IMR-90 (cell line): ENCODE results near the gene TXNDC11. TPM values are rescaled to one million over a fixed set of nuclear protein-coding genes. Genes with fewer than 3 reads are reported as not detected.

Experiments used
- ATAC-seq: fragments of 200-7000 bp; cut with Tn5 transposase; 2 replicates; pipeline ENCODE4 v1.9.1; 2020; ENCODE audit warnings: low read depth, mild to moderate bottlenecking, moderate library complexity
- BruUV-seq: library from RNA; stranded (reverse); fragments of 400-500 nt; replicated peaks from 2 replicates; lab custom pipeline; 2021; lab: Mats Ljungman, UMichigan
- CTCF ChIA-PET: fragments of 300-600 bp; formaldehyde crosslinking; extraction: SDS; loops from one replicate; lab custom pipeline; 2021; ENCODE audit warnings: antibody characterized with exemption; lab: Yijun Ruan, JAX
- POLR2A ChIA-PET: fragments of 300-600 bp; sonication (Branson Sonifier 250); formaldehyde crosslinking; loops from one replicate; lab custom pipeline; 2022; ENCODE audit warnings: antibody characterized with exemption; ENCODE audit not compliant: unreplicated experiment; lab: Charles Lee
- DNase-seq: peaks from one replicate; pipeline ENCODE4 v3.0.0; 2013
- H2AFZ ChIP-seq: replicated peaks from 2 replicates; pipeline ENCODE3; 2013; ENCODE audit warnings: low read length, mild to moderate bottlenecking; ENCODE audit not compliant: poor library complexity
- H2AK5ac ChIP-seq: 2 replicates; pipeline ENCODE4 v1.6.1; 2013; ENCODE audit warnings: low read depth, low read length, inconsistent platforms
- H2AK9ac ChIP-seq: replicated peaks from 2 replicates; pipeline ENCODE3; 2013; ENCODE audit warnings: mild to moderate bottlenecking, low read depth, low read length, moderate library complexity; ENCODE audit not compliant: poor library complexity
- H2BK120ac ChIP-seq: 2 replicates; pipeline ENCODE4 v1.6.1; 2013; ENCODE audit warnings: low read depth, low read length, inconsistent platforms
- H2BK15ac ChIP-seq: 3 replicates; pipeline ENCODE4 v1.6.1; 2013; ENCODE audit warnings: low read depth, low read length, inconsistent platforms
- H2BK20ac ChIP-seq: 2 replicates; pipeline ENCODE4 v1.6.1; 2013; ENCODE audit warnings: low read depth, mild to moderate bottlenecking, inconsistent platforms, low read length, moderate library complexity
- H2BK5ac ChIP-seq: 2 replicates; pipeline ENCODE4 v1.6.1; 2013; ENCODE audit warnings: mild to moderate bottlenecking, low read depth, low read length, inconsistent platforms; ENCODE audit not compliant: poor library complexity, severe bottlenecking
- H3K14ac ChIP-seq: replicated peaks from 2 replicates; pipeline ENCODE4 v1.6.1; 2013; ENCODE audit warnings: low read depth, low read length, inconsistent platforms
- H3K18ac ChIP-seq: 2 replicates; pipeline ENCODE4 v1.6.1; 2013; ENCODE audit warnings: low read depth, low read length, control low read depth
- H3K23ac ChIP-seq: 2 replicates; pipeline ENCODE4 v1.6.1; 2013; ENCODE audit warnings: low read depth, low read length, inconsistent platforms
- H3K27ac ChIP-seq: 2 replicates; pipeline ENCODE4 v1.5.1; 2013; ENCODE audit warnings: mild to moderate bottlenecking, control low read depth, low read length; ENCODE audit not compliant: insufficient read depth
- H3K27me3 ChIP-seq: 2 replicates; pipeline ENCODE4 v1.6.1; 2013; ENCODE audit warnings: low read length; ENCODE audit not compliant: control insufficient read depth, insufficient read depth
- H3K36me3 ChIP-seq: 2 replicates; pipeline ENCODE4 v1.6.1; 2013; ENCODE audit warnings: low read length, mixed read lengths; ENCODE audit not compliant: control insufficient read depth, insufficient read depth
- H3K4ac ChIP-seq: 2 replicates; pipeline ENCODE4 v1.6.1; 2013; ENCODE audit warnings: low read depth, low read length, inconsistent platforms
- H3K4me1 ChIP-seq: 2 replicates; pipeline ENCODE4 v1.6.1; 2013; ENCODE audit warnings: low read length, mixed read lengths; ENCODE audit not compliant: control insufficient read depth, insufficient read depth
- H3K4me2 ChIP-seq: 2 replicates; pipeline ENCODE4 v1.6.1; 2013; ENCODE audit warnings: low read depth, mild to moderate bottlenecking, control low read depth, low read length, moderate library complexity
- H3K4me3 ChIP-seq: 2 replicates; pipeline ENCODE4 v1.5.1; 2013; ENCODE audit warnings: low read depth, mild to moderate bottlenecking, control low read depth, low read length, moderate library complexity; ENCODE audit not compliant: insufficient read depth
- H3K56ac ChIP-seq: 2 replicates; pipeline ENCODE4 v1.6.1; 2013; ENCODE audit warnings: low read length, inconsistent platforms; ENCODE audit not compliant: insufficient read depth; ENCODE audit errors: extremely low read depth
- H3K79me1 ChIP-seq, 2 experiments: 2 replicates each; pipeline ENCODE4 v1.6.1; 2013; ENCODE audit warnings: low read length in 2 of 2, inconsistent platforms in 1 of 2, low read depth in 1 of 2
- H3K9ac ChIP-seq: 2 replicates; pipeline ENCODE4 v1.6.1; 2013; ENCODE audit warnings: low read depth, low read length, control low read depth
- H3K9me1 ChIP-seq: 2 replicates; pipeline ENCODE4 v1.6.1; 2013; ENCODE audit warnings: low read length, inconsistent platforms; ENCODE audit not compliant: insufficient read depth
- H3K9me3 ChIP-seq: 2 replicates; pipeline ENCODE4 v1.6.1; 2013; ENCODE audit warnings: low read length; ENCODE audit not compliant: control insufficient read depth, insufficient read depth
- H4K20me1 ChIP-seq: 2 replicates; pipeline ENCODE4 v1.6.1; 2013; ENCODE audit warnings: low read length, inconsistent platforms; ENCODE audit not compliant: insufficient read depth
- H4K5ac ChIP-seq: 2 replicates; pipeline ENCODE4 v1.6.1; 2013; ENCODE audit warnings: mild to moderate bottlenecking, low read depth, low read length, control low read depth
- H4K8ac ChIP-seq, 2 experiments: 2 replicates each; pipeline ENCODE4 v1.6.1; 2013; ENCODE audit warnings: low read depth in 2 of 2, low read length in 2 of 2, control low read depth in 1 of 2, inconsistent platforms in 1 of 2
- H4K91ac ChIP-seq: 2 replicates; pipeline ENCODE4 v1.6.1; 2013; ENCODE audit warnings: low read depth, low read length, inconsistent platforms; ENCODE audit not compliant: insufficient read depth
- BHLHE40 ChIP-seq: fragments of 150-350 bp; IDR thresholded peaks from 2 replicates; pipeline ENCODE4 v1.6.1; 2016; ENCODE audit warnings: mild to moderate bottlenecking, low read depth, low read length
- CEBPB ChIP-seq: IDR thresholded peaks from 2 replicates; pipeline ENCODE4 v1.6.1; 2012; ENCODE audit warnings: low read depth, low read length, improper control_type of control experiment
- CTCF ChIP-seq: conservative IDR thresholded peaks from 2 replicates; pipeline ENCODE4 v1.5.1; 2012; ENCODE audit warnings: mild to moderate bottlenecking, low read depth, low read length, improper control_type of control experiment
- MAZ ChIP-seq: IDR thresholded peaks from 2 replicates; pipeline ENCODE4 v1.6.1; 2012; ENCODE audit warnings: low read depth, mild to moderate bottlenecking, low read length, improper control_type of control experiment, moderate library complexity, borderline replicate concordance
- MXI1 ChIP-seq: IDR thresholded peaks from 2 replicates; pipeline ENCODE4 v1.6.1; 2012; ENCODE audit warnings: low read depth, mild to moderate bottlenecking, low read length, moderate library complexity, borderline replicate concordance
- POLR2A ChIP-seq: IDR thresholded peaks from 2 replicates; pipeline ENCODE4 v1.6.1; 2012; ENCODE audit warnings: mild to moderate bottlenecking, low read depth, low read length
- SMC3 ChIP-seq: fragments of 150-350 bp; IDR thresholded peaks from 2 replicates; pipeline ENCODE4 v1.6.1; 2016; ENCODE audit warnings: low read depth, mild to moderate bottlenecking, antibody characterized with exemption, low read length, moderate library complexity
- WGBS, 2 experiments: methylation state at CpG; one replicate each; pipeline versions ENCODE4 v1.1.5 to v1.1.7; 2013; ENCODE audit warnings: missing lambda C conversion rate in 2 of 2; ENCODE audit not compliant: insufficient read length in 1 of 2; ENCODE audit errors: extremely low coverage in 2 of 2; 5-methylcytosine and 5-hydroxymethylcytosine counted together
- dilution Hi-C: fragments of 300-500 bp; cut with HindIII; formaldehyde crosslinking; loops from one replicate; pipeline ENCODE4 v1.14.3; 2018; ENCODE audit warnings: low sequenced_read_pairs; ENCODE audit not compliant: unreplicated experiment
- in situ Hi-C: fragments of 300-500 bp; cut with MboI; formaldehyde crosslinking; loops from 3 replicates; pipeline ENCODE4 v1.14.3; 2019; ENCODE audit warnings: low sequenced_read_pairs, inconsistent platforms, mixed read lengths
- intact Hi-C: fragments of 100-400 bp; cut with micrococcal nuclease; formaldehyde crosslinking; loops from 2 replicates; pipeline ENCODE4 v1.10.0; 2022
- polyA plus RNA-seq, 3 experiments: library from polyadenylated mRNA; depleted of rRNA; stranded (reverse); fragments of >200 nt; gene quantifications; 2 replicates each; pipeline ENCODE4 v1.2.3, GENCODE V29; 2012; ENCODE audit warnings: low replicate concordance in 1 of 3
- total RNA-seq: library from RNA; depleted of rRNA; stranded (reverse); fragments of >200 nt; gene quantifications from 2 replicates; pipeline ENCODE4 v1.2.3, GENCODE V29; 2012
- TF ChIP-seq, protein P1 (sequence below): fragments of 150-350 bp; IDR thresholded peaks from 2 replicates; pipeline ENCODE4 v1.6.1; 2017; ENCODE audit warnings: mild to moderate bottlenecking, antibody characterized with exemption, low read length, low read depth

Gene TXNDC11
- total and polyA plus RNA-seq, 2 of the 4 experiments (the other 2 are of a cell fraction), result 25.3 to 42.9 TPM

- no peak for TF ChIP-seq CTCF
- no peak for TF ChIP-seq MXI1
Measured at GRCh38 chr16:11671676-11672075, 71.0 kb downstream of the TXNDC11 start (continued).

DNA sequence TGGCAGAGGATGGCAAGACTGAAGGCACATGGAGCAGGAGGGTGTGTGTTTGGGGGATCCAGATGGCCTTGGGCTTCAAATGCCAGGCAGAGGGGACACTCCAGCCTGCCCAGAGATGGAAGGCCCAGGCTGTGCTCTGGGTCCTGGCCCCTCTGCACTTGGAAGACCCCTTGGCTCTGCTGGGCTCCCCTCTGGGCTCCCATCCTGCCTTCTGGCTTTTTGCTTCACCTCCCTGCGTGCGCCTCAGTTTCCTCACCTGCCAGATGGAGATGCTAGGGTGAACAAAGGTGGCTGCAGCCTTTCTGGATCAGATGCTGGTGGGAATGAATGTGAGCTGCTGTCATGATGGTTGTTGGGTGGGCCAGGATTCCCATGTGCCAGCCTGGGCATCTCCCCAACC, 71.4 kb downstream of the TXNDC11 start:
- BruUV-seq, result no TSS peak
- Histone ChIP-seq H4K8ac (no peak overlapping the region), H4K91ac (no peak overlapping the region), H3K9me1 (peaks cover 24% of the 10 kb centered on the region), H3K27ac (no peak overlapping the region), H2AK9ac (no peak overlapping the region), H3K4ac (no peak overlapping the region), H2BK20ac (no peak overlapping the region), H2BK5ac (no peak overlapping the region), H2AFZ (no peak overlapping the region), H3K18ac (no peak overlapping the region), H4K5ac (no peak overlapping the region), H3K36me3 (peaks cover 15% of the 10 kb centered on the region; the same call in 1 of the 2 replicates), H3K23ac (no peak overlapping the region), H3K79me1 (peaks cover 3 to 73% of the 10 kb centered on the region in 2 experiments), H4K20me1 (peaks cover 72% of the 10 kb centered on the region), H3K9me3 (no peaks in the 10 kb centered on the region), H3K4me3 (no peak overlapping the region), H3K56ac (no peak overlapping the region), H3K27me3 (no peaks in the 10 kb centered on the region), H2BK120ac (no peak overlapping the region), H3K9ac (no peak overlapping the region), H3K14ac (no peak overlapping the region), H2AK5ac (no peak overlapping the region), H3K4me1 (peaks cover 15% of the 10 kb centered on the region), H3K4me2 (no peak overlapping the region), H2BK15ac (no peak overlapping the region)
- no peak for DNase-seq
- in situ Hi-C loops (no loop called here), dilution Hi-C loops (no loop called here), intact Hi-C loops (no loop called here)
- ChIA-PET POLR2A (no interaction called here), CTCF (interaction anchor here (0.7 kb wide), 1 partner anchor 189 kb away, joined by 3 read pairs; no protein-coding TSS in a partner anchor)
- TF ChIP-seq POLR2A (no peak), CEBPB (no peak), BHLHE40 (no peak), MAZ (no peak), SMC3 (no peak)
- TF ChIP-seq, protein P1, sequence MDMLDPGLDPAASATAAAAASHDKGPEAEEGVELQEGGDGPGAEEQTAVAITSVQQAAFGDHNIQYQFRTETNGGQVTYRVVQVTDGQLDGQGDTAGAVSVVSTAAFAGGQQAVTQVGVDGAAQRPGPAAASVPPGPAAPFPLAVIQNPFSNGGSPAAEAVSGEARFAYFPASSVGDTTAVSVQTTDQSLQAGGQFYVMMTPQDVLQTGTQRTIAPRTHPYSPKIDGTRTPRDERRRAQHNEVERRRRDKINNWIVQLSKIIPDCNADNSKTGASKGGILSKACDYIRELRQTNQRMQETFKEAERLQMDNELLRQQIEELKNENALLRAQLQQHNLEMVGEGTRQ, result no peak
- WGBS, 2 experiments, result no CpG with 5 or more reads among the region's 2 CpGs
- ATAC-seq, result no peak
